HL-60 (cell line): Measurements from ENCODE around the gene GADD45GIP1.
A peak's percentile ranks its signal among the peaks of the same experiment; 100 is the strongest.

Experiments
- DNase-seq, 2 experiments: peaks; one replicate each; pipeline ENCODE4 v3.0.0-alpha.2; 2010 to 2020; ENCODE audit warnings: low read depth in 1 of 2, low spot score in 1 of 2
- H3K27ac ChIP-seq: fragments of 250-450 bp; sonication (Bioruptor Pico); replicated peaks from 2 replicates; pipeline ENCODE4 v1.5.1; 2020; ENCODE audit warnings: mild to moderate bottlenecking, moderate library complexity
- H3K27me3 ChIP-seq: fragments of 250-450 bp; sonication (Bioruptor Pico); 2 replicates; pipeline ENCODE4 v1.5.1; 2021; ENCODE audit warnings: mild to moderate bottlenecking, moderate library complexity; ENCODE audit not compliant: insufficient read depth, poor library complexity, severe bottlenecking
- H3K4me3 ChIP-seq: replicated peaks from 2 replicates; pipeline ENCODE4 v1.5.1; 2011; ENCODE audit warnings: mild to moderate bottlenecking, control low read depth, low read length; ENCODE audit not compliant: insufficient read depth
- CTCF ChIP-seq: IDR thresholded peaks from one replicate; pipeline ENCODE4 v1.5.1; 2011; ENCODE audit warnings: low read length, control low read depth, inconsistent platforms; ENCODE audit not compliant: insufficient read depth
- GABPA ChIP-seq: IDR thresholded peaks from 2 replicates; pipeline ENCODE4 v1.6.1; 2012; ENCODE audit warnings: low read depth
- POLR2AphosphoS5 ChIP-seq: IDR thresholded peaks from 2 replicates; pipeline ENCODE4 v1.6.1; 2012; ENCODE audit warnings: low read depth
- SPI1 ChIP-seq: IDR thresholded peaks from 2 replicates; pipeline ENCODE4 v1.6.1; 2012; ENCODE audit warnings: low read depth, mild to moderate bottlenecking, borderline replicate concordance
- TF ChIP-seq, protein P1 (sequence below): IDR thresholded peaks from 2 replicates; pipeline ENCODE4 v1.6.1; 2012; ENCODE audit warnings: low read depth; ENCODE audit not compliant: insufficient replicate concordance

The GADD45GIP1 gene

DNA sequence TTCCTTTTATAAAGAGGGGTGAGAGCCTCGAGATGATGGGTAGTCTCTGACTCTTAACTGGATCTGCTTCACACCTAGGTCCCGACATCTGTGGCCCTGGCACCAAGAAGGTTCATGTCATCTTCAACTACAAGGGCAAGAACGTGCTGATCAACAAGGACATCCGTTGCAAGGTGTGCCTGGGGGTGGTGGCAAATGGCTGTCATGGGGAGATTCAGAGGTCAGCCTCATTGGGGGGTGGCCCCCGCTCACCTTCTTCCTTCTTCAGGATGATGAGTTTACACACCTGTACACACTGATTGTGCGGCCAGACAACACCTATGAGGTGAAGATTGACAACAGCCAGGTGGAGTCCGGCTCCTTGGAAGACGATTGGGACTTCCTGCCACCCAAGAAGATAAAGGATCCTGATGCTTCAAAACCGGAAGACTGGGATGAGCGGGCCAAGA is 17.0 kb downstream of the GADD45GIP1 start:
- no peaks in the 10 kb centered on the region for H3K27me3 ChIP-seq
- H3K27ac ChIP-seq: peak overlapping the region; percentile 97
- TF ChIP-seq CTCF (no peak), POLR2AphosphoS5 (peak; percentile 78)
- TF ChIP-seq, protein P1, sequence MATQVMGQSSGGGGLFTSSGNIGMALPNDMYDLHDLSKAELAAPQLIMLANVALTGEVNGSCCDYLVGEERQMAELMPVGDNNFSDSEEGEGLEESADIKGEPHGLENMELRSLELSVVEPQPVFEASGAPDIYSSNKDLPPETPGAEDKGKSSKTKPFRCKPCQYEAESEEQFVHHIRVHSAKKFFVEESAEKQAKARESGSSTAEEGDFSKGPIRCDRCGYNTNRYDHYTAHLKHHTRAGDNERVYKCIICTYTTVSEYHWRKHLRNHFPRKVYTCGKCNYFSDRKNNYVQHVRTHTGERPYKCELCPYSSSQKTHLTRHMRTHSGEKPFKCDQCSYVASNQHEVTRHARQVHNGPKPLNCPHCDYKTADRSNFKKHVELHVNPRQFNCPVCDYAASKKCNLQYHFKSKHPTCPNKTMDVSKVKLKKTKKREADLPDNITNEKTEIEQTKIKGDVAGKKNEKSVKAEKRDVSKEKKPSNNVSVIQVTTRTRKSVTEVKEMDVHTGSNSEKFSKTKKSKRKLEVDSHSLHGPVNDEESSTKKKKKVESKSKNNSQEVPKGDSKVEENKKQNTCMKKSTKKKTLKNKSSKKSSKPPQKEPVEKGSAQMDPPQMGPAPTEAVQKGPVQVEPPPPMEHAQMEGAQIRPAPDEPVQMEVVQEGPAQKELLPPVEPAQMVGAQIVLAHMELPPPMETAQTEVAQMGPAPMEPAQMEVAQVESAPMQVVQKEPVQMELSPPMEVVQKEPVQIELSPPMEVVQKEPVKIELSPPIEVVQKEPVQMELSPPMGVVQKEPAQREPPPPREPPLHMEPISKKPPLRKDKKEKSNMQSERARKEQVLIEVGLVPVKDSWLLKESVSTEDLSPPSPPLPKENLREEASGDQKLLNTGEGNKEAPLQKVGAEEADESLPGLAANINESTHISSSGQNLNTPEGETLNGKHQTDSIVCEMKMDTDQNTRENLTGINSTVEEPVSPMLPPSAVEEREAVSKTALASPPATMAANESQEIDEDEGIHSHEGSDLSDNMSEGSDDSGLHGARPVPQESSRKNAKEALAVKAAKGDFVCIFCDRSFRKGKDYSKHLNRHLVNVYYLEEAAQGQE: no peak
- peak in 1 of 2 experiments; percentile 71 for DNase-seq
- peak overlapping the region; percentile 78 for H3K4me3 ChIP-seq

GRCh38 chr19:12938779-12939601 is 18.0 kb downstream of the GADD45GIP1 start:
- no peak for DNase-seq
- Histone ChIP-seq H3K4me3 (peak overlapping the region; percentile 78), H3K27me3 (no peaks in the 10 kb centered on the region), H3K27ac (peak overlapping the region; percentile 97)
- no peak for TF ChIP-seq SPI1
- no peak; the same call in 1 of the 2 replicates for TF ChIP-seq GABPA
- TF ChIP-seq CTCF: no peak
- TF ChIP-seq POLR2AphosphoS5: peak; percentile 59
- TF ChIP-seq, protein P1: peak; percentile 69

- TF ChIP-seq GABPA (no peak), POLR2AphosphoS5 (peak; percentile 94), SPI1 (no peak)
- TF ChIP-seq, protein P1: peak; percentile 17
- peak within 1 kb of the TSS; percentile 97 for H3K27ac ChIP-seq
- H3K27me3 ChIP-seq: no peaks in the 10 kb centered on the region
- DNase-seq: peak; percentile 100
- H3K4me3 ChIP-seq: peak within 1 kb of the TSS; percentile 78
Measured at GRCh38 chr19:12937927-12938778, 18.9 kb downstream of the GADD45GIP1 start, which contains the start of gene CALR. CALR (plus strand) TSS chr19:12938609; CDS start chr19:12938680, 71 bp downstream.
